HG03354 (cell line): ENCODE measurements around the gene KCNK15.

Experiments used
- ATAC-seq: cut with Tn5 transposase; IDR thresholded peaks from one replicate; pipeline ENCODE4 v1.9.1; 2021; ENCODE audit warnings: mild to moderate bottlenecking; ENCODE audit not compliant: unreplicated experiment, poor library complexity, severe bottlenecking

The KCNK15 gene

GRCh38 chr20:44714701-44715498 is 30.8 kb upstream of the KCNK15 start, which contains the start of gene CCN5:
CCN5 (plus strand) TSS chr20:44715369; CDS start chr20:44715391, 22 bp downstream.
- no peak for ATAC-seq

GRCh38 chr20:44715499-44716308 is 30.0 kb upstream of the KCNK15 start:
- no peak for ATAC-seq

GRCh38 chr20:44716309-44717106 is 29.2 kb upstream of the KCNK15 start:
- no peak for ATAC-seq

- no peak for ATAC-seq
These were observed 27.7 kb upstream of the KCNK15 start for GRCh38 chr20:44717986-44718385.

- ATAC-seq, result no peak
These were observed 25.8 kb upstream of the KCNK15 start for GRCh38 chr20:44719841-44720240.

- ATAC-seq, result no peak
These were observed 25.1 kb upstream of the KCNK15 start for GRCh38 chr20:44720621-44720996.

GRCh38 chr20:44720997-44721784 is 24.5 kb upstream of the KCNK15 start:
- ATAC-seq, result no peak

- no peak for ATAC-seq
These were observed 23.9 kb upstream of the KCNK15 start for GRCh38 chr20:44721785-44722054.

- no peak for ATAC-seq
These were observed 22.7 kb upstream of the KCNK15 start for GRCh38 chr20:44722990-44723389.

GRCh38 chr20:44723391-44723790 is 22.3 kb upstream of the KCNK15 start:
- no peak for ATAC-seq

- no peak for ATAC-seq
These were observed 21.8 kb upstream of the KCNK15 start for GRCh38 chr20:44723798-44724362.

GRCh38 chr20:44724423-44725091 is 21.1 kb upstream of the KCNK15 start:
- no peak for ATAC-seq

GRCh38 chr20:44725837-44726236 is 19.8 kb upstream of the KCNK15 start:
- no peak for ATAC-seq

- no peak for ATAC-seq
These were observed 18.6 kb upstream of the KCNK15 start for GRCh38 chr20:44727039-44727438.

- no peak for ATAC-seq
These were observed 18.0 kb upstream of the KCNK15 start for GRCh38 chr20:44727651-44728050.

GRCh38 chr20:44728801-44729443 is 16.7 kb upstream of the KCNK15 start:
- no peak for ATAC-seq

GRCh38 chr20:44730441-44730840 is 15.2 kb upstream of the KCNK15 start:
- ATAC-seq, result no peak

- no peak for ATAC-seq
These were observed 14.0 kb upstream of the KCNK15 start for GRCh38 chr20:44731657-44732056.
